Epithelial cell of esophagus (primary cell): ENCODE measurements around the gene RALGPS1.

Experiments
- DNase-seq: peaks from one replicate; pipeline ENCODE4 v3.0.0; 2010; ENCODE audit warnings: low read depth
- H3K4me3 ChIP-seq: 2 replicates; pipeline ENCODE4 v1.5.1; 2011; ENCODE audit warnings: mild to moderate bottlenecking, low read length, control low read depth
- TF ChIP-seq, protein P1 (sequence below): IDR thresholded peaks from 2 replicates; pipeline ENCODE4 v1.5.1; 2011; ENCODE audit warnings: low read depth, mild to moderate bottlenecking, low read length, control low read depth, inconsistent platforms; ENCODE audit not compliant: insufficient read depth; ENCODE audit errors: missing control alignments

Gene RALGPS1

GRCh38 chr9:127163409-127163808, 248.8 kb downstream of the RALGPS1 start:
- H3K4me3 ChIP-seq: no peak overlapping the region
- TF ChIP-seq, protein P1, sequence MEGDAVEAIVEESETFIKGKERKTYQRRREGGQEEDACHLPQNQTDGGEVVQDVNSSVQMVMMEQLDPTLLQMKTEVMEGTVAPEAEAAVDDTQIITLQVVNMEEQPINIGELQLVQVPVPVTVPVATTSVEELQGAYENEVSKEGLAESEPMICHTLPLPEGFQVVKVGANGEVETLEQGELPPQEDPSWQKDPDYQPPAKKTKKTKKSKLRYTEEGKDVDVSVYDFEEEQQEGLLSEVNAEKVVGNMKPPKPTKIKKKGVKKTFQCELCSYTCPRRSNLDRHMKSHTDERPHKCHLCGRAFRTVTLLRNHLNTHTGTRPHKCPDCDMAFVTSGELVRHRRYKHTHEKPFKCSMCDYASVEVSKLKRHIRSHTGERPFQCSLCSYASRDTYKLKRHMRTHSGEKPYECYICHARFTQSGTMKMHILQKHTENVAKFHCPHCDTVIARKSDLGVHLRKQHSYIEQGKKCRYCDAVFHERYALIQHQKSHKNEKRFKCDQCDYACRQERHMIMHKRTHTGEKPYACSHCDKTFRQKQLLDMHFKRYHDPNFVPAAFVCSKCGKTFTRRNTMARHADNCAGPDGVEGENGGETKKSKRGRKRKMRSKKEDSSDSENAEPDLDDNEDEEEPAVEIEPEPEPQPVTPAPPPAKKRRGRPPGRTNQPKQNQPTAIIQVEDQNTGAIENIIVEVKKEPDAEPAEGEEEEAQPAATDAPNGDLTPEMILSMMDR: no peak
- peak; percentile 41 for DNase-seq

- TF ChIP-seq, protein P1: no peak
These were observed 250.5 kb downstream of the RALGPS1 start for GRCh38 chr9:127165116-127165515.

GRCh38 chr9:127166111-127166510, 251.5 kb downstream of the RALGPS1 start:
- TF ChIP-seq, protein P1: no peak
- no peak overlapping the region for H3K4me3 ChIP-seq
- no peak for DNase-seq

More at GRCh38 chr9:127165116-127165515, 250.5 kb downstream of the RALGPS1 start:
- H3K4me3 ChIP-seq: no peak overlapping the region
- no peak for DNase-seq

DNA sequence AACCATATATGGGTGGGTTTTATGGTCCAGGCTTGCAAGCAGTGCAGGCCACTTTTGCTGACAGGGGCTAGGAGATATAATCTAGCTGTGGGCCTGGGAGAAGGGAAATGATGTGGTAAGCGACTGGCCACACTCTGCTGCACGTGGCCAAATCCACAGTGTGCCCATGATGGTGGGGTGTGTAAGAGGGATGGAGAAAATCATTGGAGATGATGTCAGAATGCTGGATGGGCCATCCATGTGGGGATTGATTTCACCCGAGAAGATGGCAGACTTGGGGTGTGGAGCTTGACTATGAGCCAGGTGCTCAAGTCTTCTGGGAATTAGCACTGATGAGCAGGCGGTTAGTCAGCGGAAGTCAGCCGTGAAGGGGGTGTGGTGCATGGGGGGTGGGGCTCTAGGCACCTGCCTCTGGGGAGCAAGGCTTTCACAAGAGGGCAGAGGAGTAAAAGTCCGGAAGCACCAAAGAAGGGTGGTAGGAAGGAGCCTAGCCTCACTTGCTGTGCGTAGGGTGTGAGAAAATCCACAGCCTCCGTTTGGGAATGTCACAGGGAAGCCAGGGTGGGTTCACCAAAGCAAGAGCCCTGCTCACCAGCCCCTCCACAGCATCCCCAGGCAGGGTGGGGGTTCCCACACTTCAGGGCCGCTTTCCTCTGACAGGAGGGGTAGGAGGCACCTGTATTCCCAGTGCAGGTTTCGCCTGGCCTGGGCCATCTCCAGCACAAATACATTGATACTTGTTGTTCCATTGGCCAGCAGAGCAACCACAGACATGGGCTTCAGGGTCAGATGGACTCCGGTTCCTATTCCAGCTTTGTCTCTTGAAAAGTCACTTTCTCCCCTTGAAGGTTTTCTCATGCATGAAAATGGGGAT, 252.3 kb downstream of the RALGPS1 start:
- DNase-seq: peak; percentile 98
- H3K4me3 ChIP-seq: no peak overlapping the region

GRCh38 chr9:127167560-127168326, 253.2 kb downstream of the RALGPS1 start:
- TF ChIP-seq, protein P1: no peak
- DNase-seq: no peak
- H3K4me3 ChIP-seq: no peak overlapping the region

More for the DNA sequence above, 252.3 kb downstream of the RALGPS1 start:
- TF ChIP-seq, protein P1: no peak

- DNase-seq: no peak
- no peak overlapping the region for H3K4me3 ChIP-seq
- TF ChIP-seq, protein P1: no peak
These were observed 254.4 kb downstream of the RALGPS1 start for GRCh38 chr9:127168756-127169574.
